Measurements from ENCODE around the gene TAS1R3.

The TAS1R3 gene

DNA sequence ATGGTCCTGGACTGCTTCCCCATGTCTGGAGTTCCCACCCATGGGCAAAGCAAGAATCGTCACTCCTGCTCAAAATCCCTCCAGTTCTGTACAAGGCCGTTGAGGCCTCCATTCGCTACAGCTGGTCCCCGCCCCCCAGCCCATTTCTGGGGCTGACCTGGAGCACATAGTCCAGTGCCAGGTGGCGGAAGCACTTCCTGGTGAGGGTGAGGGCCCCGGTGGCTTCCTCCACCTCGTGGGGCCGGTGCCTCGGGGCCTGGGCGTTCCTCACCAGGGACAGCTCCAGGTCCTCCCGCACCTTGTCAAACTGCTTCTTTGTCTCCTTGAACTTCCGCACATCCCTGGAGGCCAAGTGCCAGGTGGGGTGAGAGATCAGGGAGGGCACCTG lies 30.7 kb upstream of the TAS1R3 start:
- TF ChIP-seq SPI1 (IDR thresholded peaks at IDR 0.05; ENCODE audit: borderline replicate concordance, low read depth) (no peak), POLR2AphosphoS5 (IDR thresholded peaks at IDR 0.05; ENCODE audit: low read depth) (no peak), GABPA (IDR thresholded peaks at IDR 0.05; ENCODE audit: low read depth) (no peak), REST (IDR thresholded peaks at IDR 0.05; ENCODE audit: insufficient replicate concordance, low read depth) (peak; percentile 60)
- TF ChIP-seq, protein P1, sequence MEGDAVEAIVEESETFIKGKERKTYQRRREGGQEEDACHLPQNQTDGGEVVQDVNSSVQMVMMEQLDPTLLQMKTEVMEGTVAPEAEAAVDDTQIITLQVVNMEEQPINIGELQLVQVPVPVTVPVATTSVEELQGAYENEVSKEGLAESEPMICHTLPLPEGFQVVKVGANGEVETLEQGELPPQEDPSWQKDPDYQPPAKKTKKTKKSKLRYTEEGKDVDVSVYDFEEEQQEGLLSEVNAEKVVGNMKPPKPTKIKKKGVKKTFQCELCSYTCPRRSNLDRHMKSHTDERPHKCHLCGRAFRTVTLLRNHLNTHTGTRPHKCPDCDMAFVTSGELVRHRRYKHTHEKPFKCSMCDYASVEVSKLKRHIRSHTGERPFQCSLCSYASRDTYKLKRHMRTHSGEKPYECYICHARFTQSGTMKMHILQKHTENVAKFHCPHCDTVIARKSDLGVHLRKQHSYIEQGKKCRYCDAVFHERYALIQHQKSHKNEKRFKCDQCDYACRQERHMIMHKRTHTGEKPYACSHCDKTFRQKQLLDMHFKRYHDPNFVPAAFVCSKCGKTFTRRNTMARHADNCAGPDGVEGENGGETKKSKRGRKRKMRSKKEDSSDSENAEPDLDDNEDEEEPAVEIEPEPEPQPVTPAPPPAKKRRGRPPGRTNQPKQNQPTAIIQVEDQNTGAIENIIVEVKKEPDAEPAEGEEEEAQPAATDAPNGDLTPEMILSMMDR (IDR thresholded peaks at IDR 0.05; ENCODE audit: insufficient read depth, low read length), result no peak
- Histone ChIP-seq H3K27ac (replicated peaks) (no peak overlapping the region), H3K4me3 (replicated peaks; ENCODE audit: insufficient read depth, low read length) (no peak overlapping the region), H3K27me3 (ENCODE audit: insufficient read depth, poor library complexity, severe bottlenecking) (no peaks in the 10 kb centered on the region)
- DNase-seq (ENCODE audit: low read depth in 1 of 2, low spot score in 1 of 2), result no peak

GRCh38 chr1:1302006-1302430 lies 29.1 kb upstream of the TAS1R3 start:
- TF ChIP-seq GABPA (IDR thresholded peaks at IDR 0.05; ENCODE audit: low read depth), result no peak
- TF ChIP-seq, protein P1 (IDR thresholded peaks at IDR 0.05; ENCODE audit: insufficient read depth, low read length), result peak; percentile 7
- no peak for TF ChIP-seq SPI1 (IDR thresholded peaks at IDR 0.05; ENCODE audit: borderline replicate concordance, low read depth)
- no peak for TF ChIP-seq POLR2AphosphoS5 (IDR thresholded peaks at IDR 0.05; ENCODE audit: low read depth)
- no peak for TF ChIP-seq REST (IDR thresholded peaks at IDR 0.05; ENCODE audit: insufficient replicate concordance, low read depth)
- Histone ChIP-seq H3K4me3 (replicated peaks; ENCODE audit: insufficient read depth, low read length) (no peak overlapping the region), H3K27me3 (ENCODE audit: insufficient read depth, poor library complexity, severe bottlenecking) (no peaks in the 10 kb centered on the region), H3K27ac (replicated peaks) (no peak overlapping the region)
- no peak for DNase-seq (ENCODE audit: low read depth in 1 of 2, low spot score in 1 of 2)

DNA sequence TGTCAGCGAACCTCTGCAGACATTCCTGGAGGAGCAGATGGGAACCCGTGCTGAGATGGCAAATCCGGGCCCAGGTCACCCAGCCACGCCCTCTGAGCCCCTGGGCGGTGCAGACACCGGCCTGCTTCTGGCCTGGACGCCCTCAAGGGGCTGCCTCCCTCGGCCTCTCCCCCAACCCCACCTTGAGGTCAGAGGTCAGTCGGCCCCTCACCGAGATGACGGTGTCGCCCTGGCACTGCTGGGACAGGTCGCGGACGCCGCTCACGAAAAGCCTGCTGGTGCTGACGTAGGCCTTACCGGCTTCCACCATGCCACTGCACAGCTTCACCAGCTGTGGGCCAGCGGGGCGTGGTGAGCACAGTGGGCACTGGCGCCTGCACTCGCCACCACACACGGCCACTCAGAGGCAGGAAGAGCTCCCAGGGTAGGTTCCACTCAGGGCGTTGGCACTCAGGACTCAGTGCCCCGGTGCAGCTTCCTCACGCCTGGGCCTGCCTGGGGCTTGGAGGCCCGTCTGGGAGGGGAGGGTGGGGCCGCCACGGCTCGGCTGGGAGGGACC lies 28.1 kb upstream of the TAS1R3 start:
- no peak for DNase-seq (ENCODE audit: low read depth in 1 of 2, low spot score in 1 of 2)
- Histone ChIP-seq H3K4me3 (replicated peaks; ENCODE audit: insufficient read depth, low read length) (no peak overlapping the region), H3K27me3 (ENCODE audit: insufficient read depth, poor library complexity, severe bottlenecking) (no peaks in the 10 kb centered on the region), H3K27ac (replicated peaks) (no peak overlapping the region)
- TF ChIP-seq, protein P1 (IDR thresholded peaks at IDR 0.05; ENCODE audit: insufficient read depth, low read length), result no peak
- TF ChIP-seq POLR2AphosphoS5 (IDR thresholded peaks at IDR 0.05; ENCODE audit: low read depth) (no peak), REST (IDR thresholded peaks at IDR 0.05; ENCODE audit: insufficient replicate concordance, low read depth) (no peak), GABPA (IDR thresholded peaks at IDR 0.05; ENCODE audit: low read depth) (no peak), SPI1 (IDR thresholded peaks at IDR 0.05; ENCODE audit: borderline replicate concordance, low read depth) (no peak)

Data from HL-60 (cell line).